ENCODE measurements around the gene SIDT2. TPM values are rescaled to one million over a fixed set of nuclear protein-coding genes. Genes with fewer than 3 reads are reported as not detected.

The SIDT2 gene
- total and polyA plus RNA-seq, 2 of the 8 experiments (the other 6 are each of a cell fraction or from before 2014, with no cell fraction given): 18.5 to 21.1 TPM

- CTCF ChIA-PET (ENCODE audit: partially characterized antibody): interaction anchor here (1.9 to 25.0 kb wide), 4 partner anchors 9 to 39 kb away, joined by 9 to 449 read pairs (median 195); partner anchors contain the start of genes PCSK7, SIDT2 and TAGLN
- H4K20me1 ChIP-seq (replicated peaks in 1 of 2; ENCODE audit: control insufficient read depth in 1 of 2, insufficient read depth in 2 of 2, low read length in 2 of 2): peaks cover 0 to 1% of the 10 kb centered on the region in 2 experiments
- H2BK120ac ChIP-seq (replicated peaks; ENCODE audit: low read depth, low read length): no peak overlapping the region
- H3K18ac ChIP-seq (ENCODE audit: extremely low read depth, low read length): no peak overlapping the region
- POLR2A ChIA-PET (ENCODE audit: partially characterized antibody): interaction anchor here (0.7 to 4.0 kb wide), 8 partner anchors 8 to 75 kb away, joined by 3 to 15 read pairs (median 3); partner anchors contain the start of gene TAGLN
- 94% methylated on average over 4 of the region's 4 CpGs; no CpG with 5 or more reads in 1 of the 2 experiments for WGBS, 2 experiments (ENCODE audit: extremely low coverage in 1 of 2, insufficient coverage in 1 of 2, insufficient read length in 1 of 2, insufficient replicate concordance in 2 of 2, low coverage in 1 of 2, low lambda C conversion rate in 2 of 2, missing lambda C conversion rate in 1 of 2)
- no peak overlapping the region for H4K8ac ChIP-seq (ENCODE audit: extremely low read depth, insufficient read depth, low read length)
- H3K9me3 ChIP-seq (ENCODE audit: insufficient read depth in 2 of 2, low read depth in 1 of 2, low read length in 1 of 2): no peaks in the 10 kb centered on the region
- H3K27ac ChIP-seq (ENCODE audit: low read depth, low read length): no peak overlapping the region
- H3K79me2 ChIP-seq (ENCODE audit: control insufficient read depth in 1 of 2, insufficient read depth in 2 of 2, low read length in 2 of 2): no peaks in the 10 kb centered on the region; a peak in 1 of 4 replicates
- H3K14ac ChIP-seq (ENCODE audit: insufficient read length): no peak overlapping the region
- no peaks in the 10 kb centered on the region for H3K27me3 ChIP-seq (replicated peaks in 1 of 4; ENCODE audit: control insufficient read depth in 3 of 4, extremely low read depth in 1 of 4, insufficient read depth in 3 of 4, low read length in 3 of 4)
- H3K4me3 ChIP-seq (ENCODE audit: extremely low read depth in 1 of 4, insufficient read depth in 2 of 4, low read depth in 3 of 4, low read length in 4 of 4): no peak overlapping the region
- no peak overlapping the region for H2BK5ac ChIP-seq (ENCODE audit: low read depth, low read length)
- H2BK15ac ChIP-seq (ENCODE audit: low read length): no peak overlapping the region
- H3K56ac ChIP-seq (replicated peaks; ENCODE audit: insufficient read length, low read depth, low read length): no peak overlapping the region
- H3K36me3 ChIP-seq (ENCODE audit: control insufficient read depth in 2 of 4, insufficient read depth in 4 of 4, low read length in 3 of 4): peaks cover 9 to 38% (median 24%) of the 10 kb centered on the region in 4 experiments; a peak in 7 of 8 replicates
- no peaks in the 10 kb centered on the region for H3K4me1 ChIP-seq (replicated peaks in 1 of 4; ENCODE audit: control insufficient read depth in 3 of 4, insufficient read depth in 4 of 4, low read length in 3 of 4)
- no peak overlapping the region for H3K9ac ChIP-seq (replicated peaks in 1 of 4; ENCODE audit: extremely low read depth in 1 of 4, low read depth in 3 of 4, low read length in 3 of 4)
- no peak overlapping the region for H4K5ac ChIP-seq (ENCODE audit: insufficient read length, low read depth, low read length)
- no peak overlapping the region for H2AFZ ChIP-seq (ENCODE audit: low read length)
- no peak overlapping the region for H2BK20ac ChIP-seq (ENCODE audit: low read length)
- H4K91ac ChIP-seq (replicated peaks; ENCODE audit: insufficient read length, low read length): no peak overlapping the region
- H3K23me2 ChIP-seq (ENCODE audit: low read depth, low read length): no peaks in the 10 kb centered on the region
- no peak overlapping the region for H2BK12ac ChIP-seq (ENCODE audit: low read depth, low read length)
- H3K4ac ChIP-seq (replicated peaks; ENCODE audit: insufficient read length, low read depth, low read length): no peak overlapping the region
- no peak overlapping the region for H3K23ac ChIP-seq (ENCODE audit: insufficient read length)
- no peaks in the 10 kb centered on the region for H3K79me1 ChIP-seq (ENCODE audit: low read depth, low read length)
- FAIRE-seq (no peak), DNase-seq (ENCODE audit: low read depth in 1 of 2, low spot score in 2 of 2) (no peak)
- no peak overlapping the region for H3K4me2 ChIP-seq (ENCODE audit: insufficient read depth in 1 of 2, low read depth in 2 of 2, low read length in 2 of 2)
- no peak overlapping the region for H2AK5ac ChIP-seq (ENCODE audit: low read depth, low read length)
- no peak for TF ChIP-seq POU5F1 (IDR thresholded peaks at IDR 0.05; ENCODE audit: low read depth, low read length)
- no peak for TF ChIP-seq TAF1 (IDR thresholded peaks at IDR 0.05; ENCODE audit: low read depth, low read length)
- no peak for TF ChIP-seq MAFK (IDR thresholded peaks at IDR 0.05; ENCODE audit: low read depth, low read length)
- TF ChIP-seq JUN (IDR thresholded peaks at IDR 0.05; ENCODE audit: low read depth, low read length): no peak
- TF ChIP-seq CTCF (IDR thresholded peaks at IDR 0.05; ENCODE audit: control extremely low read depth in 1 of 3, insufficient read depth in 1 of 3, low read depth in 1 of 3, low read length in 3 of 3): no peak
- TF ChIP-seq FOSL1 (IDR thresholded peaks at IDR 0.05; ENCODE audit: insufficient read depth, low read depth, low read length): no peak
- no peak for TF ChIP-seq RXRA (IDR thresholded peaks at IDR 0.05; ENCODE audit: insufficient read depth, low read depth, low read length)
- TF ChIP-seq CTBP2 (IDR thresholded peaks at IDR 0.05; ENCODE audit: borderline replicate concordance, insufficient read depth, insufficient read length, low read length): no peak
Measured at GRCh38 chr11:117219995-117220394, 41.5 kb downstream of the SIDT2 start.

Data from H1 (cell line).